IPS DF 6.9 (cell line): ENCODE measurements around the gene OGFOD3.
"Not testable (repeated sequence)": the region's sequence is repeated elsewhere in the genome, so short reads cannot be mapped to it uniquely, and the experiment has no call there.

ENCODE experiments used
- DNase-seq: peaks from one replicate; pipeline ENCODE4 v3.0.0-alpha.2; 2013; ENCODE audit warnings: low read depth, low spot score
- H3K27ac ChIP-seq: one replicate; pipeline ENCODE4 v1.5.1; 2013; ENCODE audit warnings: low read length, control low read depth
- H3K27me3 ChIP-seq: 2 replicates; pipeline ENCODE4 v1.6.1; 2013; ENCODE audit warnings: mild to moderate bottlenecking, low read length; ENCODE audit not compliant: control insufficient read depth, insufficient read depth
- H3K36me3 ChIP-seq: 2 replicates; pipeline ENCODE4 v1.6.1; 2013; ENCODE audit warnings: low read length; ENCODE audit not compliant: control insufficient read depth, insufficient read depth
- H3K4me1 ChIP-seq: 2 replicates; pipeline ENCODE4 v1.6.1; 2013; ENCODE audit warnings: low read length; ENCODE audit not compliant: control insufficient read depth, insufficient read depth
- H3K4me3 ChIP-seq: 2 replicates; pipeline ENCODE4 v1.5.1; 2013; ENCODE audit warnings: mild to moderate bottlenecking, low read length
- H3K9me3 ChIP-seq: 2 replicates; pipeline ENCODE4 v1.6.1; 2013; ENCODE audit warnings: low read length, inconsistent platforms; ENCODE audit not compliant: control insufficient read depth, insufficient read depth
- WGBS: extraction: QIAGEN DNeasy Blood & Tissue Kit; methylation state at CpG from one replicate; pipeline ENCODE4 v1.1.7; 2013; ENCODE audit warnings: mixed read lengths, missing lambda C conversion rate; ENCODE audit not compliant: insufficient read length, insufficient coverage; 5-methylcytosine and 5-hydroxymethylcytosine counted together

OGFOD3 gene

DNA sequence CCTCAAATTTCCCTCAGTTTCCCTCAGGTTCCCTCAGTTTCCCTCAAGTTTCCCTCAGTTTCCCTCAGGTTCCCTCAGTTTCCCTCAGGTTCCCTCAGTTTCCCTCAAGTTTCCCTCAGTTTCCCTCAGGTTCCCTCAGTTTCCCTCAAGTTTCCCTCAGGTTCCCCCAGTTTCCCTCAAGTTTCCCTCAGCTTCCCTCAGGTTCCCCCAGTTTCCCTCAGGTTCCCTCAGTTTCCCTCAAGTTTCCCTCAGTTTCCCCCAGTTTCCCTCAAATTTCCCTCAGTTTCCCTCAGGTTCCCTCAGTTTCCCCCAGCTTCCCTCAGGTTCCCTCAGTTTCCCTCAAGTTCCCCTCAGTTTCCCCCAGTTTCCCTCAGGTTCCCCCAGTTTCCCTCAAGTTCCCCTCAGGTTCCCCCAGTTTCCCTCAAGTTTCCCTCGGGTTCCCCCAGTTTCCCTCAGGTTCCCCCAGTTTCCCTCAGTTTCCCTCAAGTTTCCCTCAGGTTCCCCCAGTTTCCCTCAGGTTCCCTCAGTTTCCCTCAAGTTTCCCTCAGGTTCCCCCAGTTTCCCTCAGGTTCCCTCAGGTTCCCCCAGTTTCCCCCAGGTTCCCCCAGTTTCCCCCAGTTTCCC is 58.8 kb downstream of the OGFOD3 start:
- not testable (repeated sequence) for H3K4me1 ChIP-seq

DNA sequence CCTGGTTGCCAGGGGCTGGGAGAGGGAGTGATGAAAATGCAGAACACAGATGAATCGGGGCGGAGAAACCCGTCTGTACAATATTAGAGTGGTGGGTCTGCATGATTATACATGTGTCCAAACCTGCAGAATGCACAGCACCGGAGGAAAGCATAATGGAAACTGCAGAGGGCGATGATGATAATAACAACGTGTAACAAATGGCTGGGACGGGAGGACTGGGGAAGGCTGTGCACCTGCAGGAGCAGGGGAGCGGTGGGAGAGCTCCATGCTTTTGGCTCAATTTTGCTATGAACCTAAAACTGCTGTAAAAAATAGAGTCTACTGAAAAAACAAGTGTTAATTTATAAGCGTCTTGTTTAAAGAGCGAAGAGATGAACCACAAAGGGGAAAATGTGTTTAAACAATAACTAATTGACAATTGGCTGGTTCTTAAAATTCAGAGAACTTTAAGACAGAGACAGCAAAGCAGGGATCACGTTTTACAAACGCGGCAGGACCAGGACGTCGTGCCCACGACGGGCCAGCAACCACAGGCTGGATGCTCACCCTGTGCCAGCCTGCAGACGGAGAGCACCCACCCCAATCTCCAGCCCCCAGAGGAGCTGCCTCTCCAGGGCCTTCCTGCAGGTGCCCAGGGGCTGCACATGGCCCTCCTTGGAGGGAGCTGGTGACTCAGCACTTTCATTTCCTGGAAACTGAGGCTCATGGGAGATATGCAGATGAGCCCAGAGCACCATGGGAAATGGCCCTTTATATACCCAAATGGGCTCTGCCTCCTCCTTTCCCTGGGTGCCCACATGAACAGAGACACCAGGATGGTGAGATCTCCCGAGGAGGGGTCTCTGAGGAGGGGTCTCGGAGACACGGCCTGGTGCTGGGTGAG is 59.7 kb downstream of the OGFOD3 start, which contains the start of gene TEX19:
Gene TEX19 (plus strand): TSS at position 783 of the 886 bp plus-strand sequence. CDS start 2,904 bp downstream, outside the sequence.
- H3K27ac ChIP-seq, result no peak within 1 kb of the TSS
- no peak for DNase-seq
- WGBS, result no CpG with 5 or more reads among the region's 21 CpGs

More for the DNA sequence above, 58.8 kb downstream of the OGFOD3 start:
- DNase-seq, H3K27me3 ChIP-seq, H3K36me3 ChIP-seq, H3K4me3 ChIP-seq, H3K9me3 ChIP-seq, H3K27ac ChIP-seq: not testable (repeated sequence)
- WGBS, result no CpG with 5 or more reads among the region's 1 CpG

DNA sequence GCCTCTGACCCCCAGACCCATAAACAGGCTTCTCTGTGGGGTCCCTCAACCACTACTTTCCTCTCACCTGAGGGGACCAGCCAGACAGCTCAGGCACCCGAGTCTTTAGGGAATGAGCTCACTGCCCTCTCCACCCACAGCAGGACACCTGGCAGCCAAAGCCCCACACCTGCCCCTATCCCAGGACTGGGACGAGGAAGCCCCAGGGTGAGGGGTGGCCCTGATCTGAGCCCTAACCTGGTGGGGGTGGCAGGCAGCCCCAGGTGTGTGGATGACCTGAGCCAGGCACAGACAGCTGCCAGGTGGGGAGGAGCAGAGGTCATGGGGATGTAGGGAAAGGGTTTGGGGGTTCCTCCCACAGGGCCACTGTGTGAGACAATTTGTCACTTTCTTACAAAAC is 61.0 kb downstream of the OGFOD3 start:
- Histone ChIP-seq H3K4me1 (peaks cover 7% of the 10 kb centered on the region), H3K27ac (no peak overlapping the region)
- no CpG with 5 or more reads among the region's 2 CpGs for WGBS

More for the DNA sequence above, 59.7 kb downstream of the OGFOD3 start, which contains the start of gene TEX19:
- Histone ChIP-seq H3K4me3 (no peak within 1 kb of the TSS), H3K9me3 (no peaks in the 10 kb centered on the region), H3K4me1 (peaks cover 7% of the 10 kb centered on the region), H3K27me3 (no peaks in the 10 kb centered on the region), H3K36me3 (no peaks in the 10 kb centered on the region; the same call in 1 of the 2 replicates)

GRCh38 chr17:82356845-82357355 is 61.5 kb downstream of the OGFOD3 start:
- no CpG with 5 or more reads among the region's 20 CpGs for WGBS
- H3K4me3 ChIP-seq, result no peak overlapping the region
- no peaks in the 10 kb centered on the region for H3K27me3 ChIP-seq
- no peak for DNase-seq
- H3K27ac ChIP-seq, result no peak overlapping the region
- no peaks in the 10 kb centered on the region for H3K9me3 ChIP-seq
- H3K4me1 ChIP-seq, result peaks cover 7% of the 10 kb centered on the region
- H3K36me3 ChIP-seq, result no peaks in the 10 kb centered on the region; the same call in 1 of the 2 replicates

More for the DNA sequence above, 61.0 kb downstream of the OGFOD3 start:
- no peaks in the 10 kb centered on the region for H3K9me3 ChIP-seq
- no peak overlapping the region for H3K4me3 ChIP-seq
- H3K36me3 ChIP-seq, result no peaks in the 10 kb centered on the region; the same call in 1 of the 2 replicates
- no peak for DNase-seq
- no peaks in the 10 kb centered on the region for H3K27me3 ChIP-seq

DNA sequence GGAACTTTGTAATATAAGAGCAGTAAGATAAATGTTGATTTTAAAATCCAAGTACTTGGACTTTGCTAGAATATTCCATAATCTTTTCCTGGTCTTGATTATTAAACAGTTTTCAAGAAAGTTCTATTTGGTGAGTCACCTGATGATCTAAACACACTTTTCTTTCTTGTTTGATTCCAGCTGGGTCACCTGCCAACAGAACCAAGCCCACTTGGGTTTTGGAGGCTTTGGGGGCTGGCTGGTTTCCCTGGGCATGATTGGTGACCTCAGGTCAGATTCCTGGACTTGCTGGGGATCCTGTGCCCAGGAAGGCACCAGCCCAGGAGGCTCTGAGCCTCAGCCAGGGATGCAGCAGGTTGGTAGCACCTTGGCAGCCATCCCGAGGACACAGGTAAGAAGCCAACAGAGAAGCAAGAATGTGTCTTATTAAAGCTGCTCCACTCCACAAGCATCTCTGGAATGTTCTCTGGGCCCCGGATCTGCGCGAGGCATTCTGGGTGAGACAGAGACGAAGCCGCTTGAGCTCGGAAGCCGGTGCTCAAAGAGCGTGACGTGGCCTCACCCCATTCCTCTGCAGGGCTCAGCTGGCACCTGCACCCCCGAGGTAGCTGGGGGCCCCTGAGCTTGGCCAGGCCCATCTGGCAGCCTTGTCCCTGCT is 62.5 kb downstream of the OGFOD3 start:
- no peaks in the 10 kb centered on the region; the same call in 1 of the 2 replicates for H3K36me3 ChIP-seq
- no CpG with 5 or more reads among the region's 11 CpGs for WGBS
- peaks cover 7% of the 10 kb centered on the region for H3K4me1 ChIP-seq
- H3K27ac ChIP-seq, result no peak overlapping the region
- DNase-seq, result no peak
- no peak overlapping the region for H3K4me3 ChIP-seq
- H3K27me3 ChIP-seq, result no peaks in the 10 kb centered on the region
- H3K9me3 ChIP-seq, result no peaks in the 10 kb centered on the region

- peaks cover 7% of the 10 kb centered on the region for H3K4me1 ChIP-seq
- H3K9me3 ChIP-seq, result no peaks in the 10 kb centered on the region
- DNase-seq, result no peak
- no CpG with 5 or more reads among the region's 7 CpGs for WGBS
- no peak overlapping the region for H3K27ac ChIP-seq
- no peaks in the 10 kb centered on the region; the same call in 1 of the 2 replicates for H3K36me3 ChIP-seq
- H3K27me3 ChIP-seq, result no peaks in the 10 kb centered on the region
- no peak overlapping the region for H3K4me3 ChIP-seq
Measured at GRCh38 chr17:82354804-82355308, 63.5 kb downstream of the OGFOD3 start.

DNA sequence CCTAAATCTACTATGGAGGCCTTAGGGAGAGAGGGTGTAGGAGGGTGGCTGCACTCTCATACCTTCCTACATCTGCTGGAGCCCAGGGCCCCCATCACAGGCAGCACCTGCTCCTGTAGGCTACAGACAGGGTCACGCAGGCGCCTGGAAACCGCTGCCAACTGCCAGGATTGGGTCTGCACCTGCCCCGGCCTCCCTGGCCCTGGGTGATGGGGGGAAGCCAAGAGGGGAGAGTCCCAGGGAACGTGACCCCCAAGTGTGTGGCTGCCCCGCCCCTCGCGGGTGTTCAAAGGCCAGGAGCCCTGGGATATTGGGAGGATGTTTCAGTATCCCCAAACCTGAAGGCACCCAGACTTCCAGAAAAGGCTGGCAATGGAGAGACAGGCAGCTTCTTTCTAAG is 64.9 kb downstream of the OGFOD3 start:
- H3K4me3 ChIP-seq, result no peak overlapping the region
- no peak overlapping the region for H3K27ac ChIP-seq
- WGBS, result no CpG with 5 or more reads among the region's 8 CpGs
- peaks cover 5% of the 10 kb centered on the region for H3K4me1 ChIP-seq
- H3K36me3 ChIP-seq, result no peaks in the 10 kb centered on the region
- no peaks in the 10 kb centered on the region for H3K9me3 ChIP-seq
- no peak for DNase-seq
- no peaks in the 10 kb centered on the region for H3K27me3 ChIP-seq

GRCh38 chr17:82351713-82352488 is 66.5 kb downstream of the OGFOD3 start:
- Histone ChIP-seq H3K4me3 (no peak overlapping the region), H3K4me1 (peaks cover 4% of the 10 kb centered on the region), H3K36me3 (no peaks in the 10 kb centered on the region), H3K9me3 (no peaks in the 10 kb centered on the region), H3K27ac (no peak overlapping the region), H3K27me3 (no peaks in the 10 kb centered on the region)
- WGBS, result no CpG with 5 or more reads among the region's 26 CpGs
- DNase-seq, result peak; percentile 74

GRCh38 chr17:82351254-82351712 is 67.1 kb downstream of the OGFOD3 start:
- H3K9me3 ChIP-seq, result no peaks in the 10 kb centered on the region
- WGBS, result no CpG with 5 or more reads among the region's 21 CpGs
- no peaks in the 10 kb centered on the region for H3K36me3 ChIP-seq
- no peak overlapping the region for H3K27ac ChIP-seq
- no peak overlapping the region for H3K4me3 ChIP-seq
- H3K27me3 ChIP-seq, result no peaks in the 10 kb centered on the region
- H3K4me1 ChIP-seq, result no peaks in the 10 kb centered on the region
- no peak for DNase-seq
